GM12873 (cell line): ENCODE data around the gene D2HGDH.

ENCODE experiments used
- CTCF ChIP-seq: IDR thresholded peaks from 2 replicates; pipeline ENCODE4 v1.5.1; 2012; ENCODE audit warnings: low read depth, mild to moderate bottlenecking, moderate library complexity, low read length, control low read depth; ENCODE audit not compliant: insufficient read depth; ENCODE audit errors: missing control alignments

D2HGDH gene

GRCh38 chr2:241809383-241810306, 75.2 kb downstream of the D2HGDH start:
- TF ChIP-seq CTCF, result no peak

GRCh38 chr2:241810307-241811200, 76.1 kb downstream of the D2HGDH start:
- no peak for TF ChIP-seq CTCF

GRCh38 chr2:241811201-241811951, 76.9 kb downstream of the D2HGDH start:
- no peak for TF ChIP-seq CTCF

- no peak for TF ChIP-seq CTCF
These were observed 77.7 kb downstream of the D2HGDH start for GRCh38 chr2:241811952-241812729.

GRCh38 chr2:241812730-241813643, 78.6 kb downstream of the D2HGDH start:
- no peak for TF ChIP-seq CTCF
